HG03571 (cell line): ENCODE results near the gene ZNF436.

Experiments used
- ATAC-seq: cut with Tn5 transposase; IDR thresholded peaks from one replicate; pipeline ENCODE4 v1.9.1; 2021; ENCODE audit not compliant: unreplicated experiment

Gene ZNF436

DNA sequence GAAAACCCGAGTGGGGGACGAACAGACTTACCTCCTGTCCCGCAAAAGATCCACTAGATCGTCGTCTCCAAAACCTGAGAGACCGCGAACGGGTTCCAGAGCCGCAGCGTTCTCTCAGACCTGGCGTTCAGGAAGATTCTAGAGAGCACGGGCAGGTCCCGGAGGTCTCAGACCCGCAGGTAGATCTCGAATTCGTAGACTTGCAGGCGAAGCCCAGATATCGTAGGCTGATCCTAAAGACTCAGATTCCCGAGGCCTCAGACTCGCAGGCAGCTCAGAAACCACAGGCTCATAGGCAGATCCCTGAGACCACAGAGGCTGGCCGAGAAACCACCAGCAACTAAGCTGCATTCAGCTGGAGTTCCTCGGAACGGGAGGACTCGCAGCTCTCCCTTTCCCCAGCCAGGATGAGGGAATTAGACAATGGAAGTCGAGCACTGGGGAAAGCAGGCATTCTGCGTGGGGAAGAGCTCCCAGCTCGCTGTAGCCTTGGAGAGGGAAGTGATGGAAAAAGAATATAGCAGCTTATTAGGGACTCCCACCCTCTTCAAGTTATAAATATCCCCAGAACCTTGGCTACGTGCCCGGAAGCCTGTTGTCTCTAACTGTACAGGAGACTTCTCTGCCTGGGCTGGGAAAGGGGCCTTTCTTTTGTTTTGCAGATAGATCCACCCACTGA, at the start of gene ZNF436:
TSS of gene ZNF436 (minus strand) at position 502 of the 679 bp plus-strand sequence. CDS start 1,831 bp downstream, outside the sequence.
- ATAC-seq = no peak

DNA sequence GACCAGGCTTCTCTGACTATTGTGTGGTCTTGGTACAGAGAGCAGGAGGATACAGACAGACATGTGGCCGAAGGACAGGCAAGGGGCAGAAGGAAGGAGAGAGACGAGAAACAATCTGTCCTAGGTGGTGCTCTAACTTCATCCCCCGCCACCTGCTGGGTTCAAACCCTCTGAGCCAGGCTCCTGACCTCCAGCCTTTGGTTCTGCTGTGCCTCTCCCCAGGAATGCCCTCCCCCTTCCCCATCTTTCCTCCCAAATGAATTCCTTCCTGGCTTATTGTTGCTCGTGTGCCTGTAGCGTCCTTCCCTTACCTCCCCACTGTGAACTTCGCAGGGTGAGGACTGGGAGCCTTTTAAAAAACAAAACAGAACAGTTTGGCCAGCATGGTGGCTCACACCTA, 49.5 kb upstream of the ZNF436 start:
- ATAC-seq = no peak

DNA sequence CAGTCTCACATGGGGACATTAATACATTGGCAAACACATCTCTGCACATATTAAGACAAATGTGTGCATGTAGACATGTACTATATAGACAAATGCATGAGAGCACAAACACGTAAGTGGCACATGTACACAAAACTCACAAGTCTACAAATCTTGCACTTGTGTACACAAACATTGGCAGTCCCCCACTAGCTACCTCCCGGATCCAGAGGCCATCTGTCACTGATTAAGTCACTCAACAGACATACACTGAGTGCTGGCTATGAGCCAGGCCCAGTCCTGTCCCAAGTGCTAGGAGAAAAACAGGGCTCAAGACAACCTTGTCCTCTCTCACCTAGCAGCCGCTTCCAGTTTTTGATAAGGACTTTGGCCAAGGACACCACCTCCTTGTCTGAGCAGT, 47.9 kb upstream of the ZNF436 start:
- ATAC-seq = no peak

DNA sequence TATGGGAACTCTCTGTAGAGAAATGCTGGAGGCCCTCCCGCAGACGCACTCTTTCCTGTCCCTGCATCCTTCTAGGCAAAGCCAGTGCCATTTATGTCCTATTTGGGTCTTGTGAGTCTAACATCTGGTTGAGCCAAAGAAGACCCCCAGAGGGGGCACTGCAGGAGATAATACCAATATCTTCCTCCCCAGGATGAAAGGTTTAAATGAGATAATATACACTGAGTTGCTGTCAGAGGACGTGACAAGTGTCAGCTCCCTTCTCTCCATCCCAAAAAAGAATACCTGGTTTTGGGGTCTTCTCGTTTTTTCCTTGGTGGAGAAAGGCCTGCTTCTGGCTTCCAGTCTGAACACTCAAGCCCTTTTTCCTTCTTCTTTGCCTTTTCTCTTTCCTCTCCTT, 47.3 kb upstream of the ZNF436 start:
- no peak for ATAC-seq

DNA sequence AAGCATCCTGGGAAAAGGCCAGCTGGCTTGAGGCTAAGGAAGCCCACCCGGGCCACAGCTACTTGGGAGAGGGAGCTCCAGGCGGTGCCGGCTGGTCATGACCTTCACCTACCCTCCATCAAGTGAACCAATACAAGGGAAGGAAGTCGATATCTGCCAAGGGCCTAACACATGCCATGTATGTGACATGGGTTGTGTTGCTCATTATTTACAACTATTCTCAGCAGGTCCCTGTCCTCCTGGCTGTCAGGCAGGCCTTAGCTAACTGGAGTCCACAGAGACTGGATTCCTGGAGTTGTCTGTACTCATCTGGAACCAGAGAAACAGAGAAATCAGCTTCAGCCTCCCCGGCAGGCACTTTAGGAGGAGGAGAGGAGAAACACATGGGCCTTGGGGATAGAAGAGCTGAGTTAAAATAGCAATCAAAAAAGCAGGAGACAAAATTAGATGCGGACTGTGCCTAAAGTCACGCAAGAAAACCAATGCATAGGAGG, 39.2 kb upstream of the ZNF436 start:
- no peak for ATAC-seq

DNA sequence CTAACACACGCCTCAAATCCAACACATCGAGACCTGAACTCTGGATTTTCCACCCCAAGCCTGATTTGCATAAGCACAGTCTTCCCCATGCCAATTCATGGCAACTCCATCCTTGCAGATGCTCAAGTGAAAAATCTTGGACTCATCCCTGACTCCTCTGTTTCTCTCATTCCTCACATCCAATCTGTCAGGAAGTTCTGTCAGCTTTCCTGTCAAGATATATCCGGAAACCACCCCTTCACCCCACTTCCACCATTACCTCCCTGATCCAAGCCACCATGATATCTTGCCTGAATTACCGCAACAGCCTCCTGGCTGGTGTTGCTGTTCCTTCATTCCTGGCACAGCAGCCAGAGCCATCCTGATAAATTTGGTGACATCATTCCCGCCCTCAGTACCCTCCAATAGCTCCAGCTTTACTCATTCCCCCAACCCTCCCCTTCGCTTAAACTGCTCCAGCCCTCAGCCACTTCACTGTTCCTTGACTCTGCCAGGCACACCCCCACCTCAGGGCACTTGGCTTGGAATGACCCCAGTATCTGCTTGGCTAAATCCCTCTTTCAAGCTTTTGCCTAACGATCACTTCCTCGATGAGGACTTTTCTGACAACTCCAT, 37.5 kb upstream of the ZNF436 start:
- no peak for ATAC-seq

DNA sequence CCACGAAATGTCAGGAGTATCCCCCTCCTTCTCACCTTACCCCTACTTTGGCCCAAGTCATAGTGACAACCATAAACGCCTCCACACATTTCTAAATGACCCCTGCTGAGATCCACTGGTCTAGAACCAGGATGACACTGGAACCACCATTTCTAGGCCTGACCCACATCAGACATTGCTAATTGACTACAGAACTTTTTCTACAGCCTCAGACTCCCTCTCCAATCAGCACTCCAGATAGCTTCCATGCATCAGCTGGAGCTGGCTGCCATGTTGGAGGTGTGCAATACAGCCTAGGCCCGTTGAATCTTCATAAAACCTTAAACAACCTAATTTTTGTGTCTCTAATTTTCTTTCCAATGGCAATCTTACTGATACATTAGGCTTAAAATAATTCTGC, 36.3 kb upstream of the ZNF436 start:
- no peak for ATAC-seq

DNA sequence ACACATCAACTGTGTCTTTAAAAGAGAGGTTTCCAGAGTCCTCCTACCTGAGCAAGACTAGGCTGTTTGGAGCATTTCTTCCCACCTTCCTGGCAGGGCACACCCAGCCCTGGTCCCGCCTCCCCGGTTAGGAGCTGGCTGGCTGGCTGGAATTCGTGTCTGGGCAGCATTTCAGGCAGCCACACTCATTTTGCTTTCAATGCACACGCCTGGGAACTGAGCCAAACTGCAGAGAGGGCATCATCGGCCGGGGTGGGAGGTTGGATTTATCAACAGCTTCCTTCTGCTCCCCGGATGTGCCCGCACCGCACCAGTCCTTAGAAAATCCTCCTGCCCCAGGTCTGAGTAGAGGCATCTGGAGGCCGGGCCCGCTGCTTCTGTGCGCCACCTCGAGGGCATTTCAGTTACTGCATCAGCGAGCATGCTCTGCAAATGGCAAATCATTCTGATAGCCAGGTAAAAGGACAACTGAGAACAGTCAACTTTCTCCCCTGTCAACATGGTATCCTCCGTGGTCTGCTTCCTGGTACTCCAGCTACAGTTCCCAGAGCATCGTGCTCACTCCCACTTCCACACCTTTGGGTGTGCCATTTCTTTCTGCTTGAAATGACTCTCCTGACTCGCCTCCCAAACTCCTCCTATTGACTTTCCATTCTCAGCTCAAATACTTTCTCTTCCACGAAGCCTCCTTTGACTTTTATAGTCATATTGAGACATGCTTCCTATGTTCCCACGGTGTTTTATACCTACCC, 34.3 kb upstream of the ZNF436 start:
- ATAC-seq = no peak

DNA sequence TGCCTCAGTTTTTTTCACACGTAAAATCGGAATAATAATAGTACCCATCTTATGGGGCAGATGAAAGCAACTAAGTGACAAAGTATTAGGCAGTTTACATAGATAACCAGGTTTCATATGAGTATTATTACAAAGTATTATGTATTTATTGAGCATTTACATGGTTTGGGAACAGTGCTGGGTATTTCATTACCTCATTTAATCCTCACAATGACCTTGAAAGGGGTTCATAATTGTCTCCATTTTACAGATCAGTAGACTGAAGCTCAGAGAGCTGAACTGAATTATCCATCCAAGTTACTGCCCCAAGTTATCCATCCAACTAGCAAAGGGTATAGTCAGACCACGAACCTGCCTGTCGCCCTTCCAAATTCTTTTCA, 33.7 kb upstream of the ZNF436 start:
- ATAC-seq = no peak

DNA sequence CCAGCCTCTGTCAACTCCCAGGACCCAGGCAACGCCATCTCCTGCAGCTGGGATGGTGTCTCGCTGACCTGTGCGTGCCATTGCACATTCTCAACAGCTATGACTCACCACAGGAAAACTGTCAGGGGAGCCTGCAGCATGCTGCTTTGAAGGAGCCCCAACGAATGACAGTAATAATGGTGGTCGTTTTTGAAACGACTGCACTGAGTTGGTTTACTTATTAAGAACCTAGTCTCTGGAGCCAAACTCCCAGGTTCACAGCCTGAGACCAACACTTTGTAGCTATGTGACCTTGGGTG, 33.4 kb upstream of the ZNF436 start:
- no peak for ATAC-seq

DNA sequence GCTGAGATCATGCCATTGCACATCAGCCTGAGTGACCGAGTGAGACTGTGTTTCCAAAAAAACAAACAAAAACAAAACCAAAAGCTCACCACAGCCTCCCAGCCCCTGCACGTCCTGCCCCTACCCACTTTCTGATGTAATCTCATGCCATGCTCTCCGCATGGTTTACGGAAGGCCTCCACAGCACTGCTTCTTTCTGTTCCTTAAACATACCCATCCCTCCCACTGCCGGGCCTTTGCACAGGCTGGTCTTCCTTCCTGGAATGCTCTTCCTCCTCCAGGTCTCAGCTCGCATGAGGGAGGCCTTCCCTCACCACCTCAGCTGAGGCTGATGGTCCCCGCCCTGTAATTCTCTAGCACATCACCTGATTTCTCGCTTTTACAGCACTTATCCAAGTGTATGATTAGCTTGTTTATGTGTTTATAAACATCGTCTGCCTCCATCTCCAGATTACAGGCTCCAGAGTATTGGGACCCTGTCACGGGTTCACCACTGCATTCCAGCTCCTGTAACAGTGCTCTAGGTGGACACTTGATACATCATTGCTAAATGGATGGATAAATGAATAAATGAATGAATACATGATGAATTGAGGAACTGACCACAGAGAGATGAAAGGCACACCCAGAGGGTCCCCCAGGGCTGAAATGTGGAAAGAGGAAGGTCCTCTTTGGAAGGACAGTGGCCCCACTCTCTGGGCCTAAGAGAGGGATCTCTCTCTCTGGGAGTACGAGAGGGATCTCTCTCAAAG, 32.8 kb upstream of the ZNF436 start:
- ATAC-seq = no peak

DNA sequence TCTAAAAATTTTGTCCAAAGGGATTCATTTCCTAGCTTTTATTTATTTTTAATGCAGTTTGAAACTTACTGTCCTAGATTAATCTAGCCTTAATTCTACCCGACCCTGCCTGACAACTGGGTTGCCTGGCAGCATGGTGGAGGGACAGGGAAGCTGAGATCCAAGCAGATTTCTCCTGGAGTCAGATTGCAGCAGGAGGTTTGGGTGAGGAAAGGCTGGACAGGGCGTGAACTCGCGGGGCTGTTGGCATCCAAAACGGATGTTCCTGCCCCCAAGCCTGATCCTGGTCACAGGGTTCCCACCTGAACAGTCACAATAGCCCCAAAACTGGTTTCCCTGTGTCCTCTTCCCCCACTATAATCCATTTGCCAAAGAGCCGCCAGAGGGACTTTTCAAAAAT, 31.7 kb upstream of the ZNF436 start:
- no peak for ATAC-seq

DNA sequence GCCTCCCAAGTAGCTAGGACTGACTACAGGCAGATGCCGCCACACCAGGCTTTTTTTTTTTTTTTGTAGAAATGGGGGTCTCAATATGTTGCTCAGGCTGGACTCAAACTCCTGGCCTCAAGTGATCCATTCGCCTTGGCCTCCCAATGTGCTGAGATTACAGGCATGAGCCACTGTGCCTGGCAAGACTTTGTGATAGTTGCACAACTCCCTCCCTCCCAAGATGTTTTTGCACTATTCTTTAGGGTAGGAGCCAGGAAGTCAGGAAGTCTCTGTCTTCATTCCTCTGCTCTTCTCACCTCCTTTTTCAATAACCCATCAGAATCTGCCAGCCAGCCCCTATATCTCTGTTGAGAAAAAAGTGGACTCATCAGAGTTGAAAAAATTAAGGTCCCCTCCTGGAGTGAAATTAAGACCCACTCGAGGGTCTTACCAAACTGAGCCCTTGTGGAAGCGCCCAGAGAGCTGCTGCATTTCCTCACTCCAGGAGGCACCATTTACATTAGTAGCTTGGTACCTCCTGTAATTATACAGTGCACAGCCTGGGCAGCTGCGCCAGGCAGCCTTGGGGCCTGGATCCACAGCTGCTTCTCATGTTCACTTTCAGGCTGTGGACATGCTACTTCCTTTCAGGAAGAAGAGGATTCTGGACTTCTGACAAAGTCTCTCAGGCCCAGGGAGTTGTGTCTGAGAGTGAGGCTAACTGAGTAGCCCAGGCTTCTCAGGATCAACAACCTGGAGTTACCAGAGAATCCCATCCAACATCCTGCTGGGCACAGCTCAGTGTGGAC, 30.9 kb upstream of the ZNF436 start:
- no peak for ATAC-seq

DNA sequence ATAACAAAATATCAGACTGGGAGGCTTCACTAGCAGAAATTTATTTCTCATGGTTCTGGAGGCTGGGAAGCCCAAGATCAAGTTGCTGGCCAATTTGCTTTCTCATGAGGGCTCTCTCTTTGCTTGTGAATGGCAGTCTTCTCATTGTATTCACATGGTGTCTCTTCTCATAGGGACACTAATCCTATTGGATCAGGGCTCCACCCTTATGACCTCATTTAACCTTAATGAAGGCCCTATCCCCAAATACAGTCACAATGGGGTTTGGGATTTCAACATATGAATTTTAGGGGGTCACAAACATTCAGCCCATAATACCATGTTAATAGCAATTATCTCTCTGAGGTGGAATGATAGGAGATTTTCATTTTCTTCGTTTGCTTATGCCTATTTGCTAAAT, 29.6 kb upstream of the ZNF436 start:
- ATAC-seq = no peak

DNA sequence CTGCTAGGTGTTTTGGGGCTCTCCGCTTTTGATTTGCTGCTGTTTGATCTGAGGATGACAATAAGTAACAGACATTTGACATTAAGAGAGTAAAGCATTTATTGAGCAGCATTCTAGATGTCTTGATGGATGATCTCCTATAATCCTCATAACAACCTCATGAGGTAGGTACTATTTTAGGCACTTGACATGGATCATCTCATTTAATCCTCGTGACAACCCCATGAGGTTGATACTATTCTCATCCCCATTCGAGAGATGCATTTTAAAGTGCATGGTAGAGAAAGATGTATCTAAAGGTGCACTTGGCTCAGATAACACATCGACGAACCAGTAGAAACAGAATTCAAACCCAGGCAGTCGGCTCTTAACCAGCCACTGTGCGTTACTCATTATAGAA, 28.3 kb upstream of the ZNF436 start:
- no peak for ATAC-seq

DNA sequence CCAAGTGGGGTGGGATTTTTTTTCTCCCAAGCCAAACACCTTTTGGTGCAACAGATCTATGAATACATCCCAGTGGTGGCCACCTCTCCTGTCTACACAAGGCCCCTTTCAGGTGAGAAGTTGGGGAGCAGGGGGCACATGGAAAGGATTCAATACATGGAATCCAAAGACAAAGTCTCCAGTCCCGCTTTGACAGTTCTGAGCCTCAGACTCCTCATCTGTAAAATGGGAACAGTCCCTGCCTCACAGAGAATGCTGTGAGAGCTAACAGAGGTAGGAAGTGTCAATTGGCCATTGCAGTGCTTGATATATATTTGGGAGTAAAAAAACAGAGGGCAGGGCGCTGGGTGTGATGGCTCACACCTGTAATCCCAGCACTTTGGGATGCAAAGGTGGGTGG, 26.7 kb upstream of the ZNF436 start:
- no peak for ATAC-seq

DNA sequence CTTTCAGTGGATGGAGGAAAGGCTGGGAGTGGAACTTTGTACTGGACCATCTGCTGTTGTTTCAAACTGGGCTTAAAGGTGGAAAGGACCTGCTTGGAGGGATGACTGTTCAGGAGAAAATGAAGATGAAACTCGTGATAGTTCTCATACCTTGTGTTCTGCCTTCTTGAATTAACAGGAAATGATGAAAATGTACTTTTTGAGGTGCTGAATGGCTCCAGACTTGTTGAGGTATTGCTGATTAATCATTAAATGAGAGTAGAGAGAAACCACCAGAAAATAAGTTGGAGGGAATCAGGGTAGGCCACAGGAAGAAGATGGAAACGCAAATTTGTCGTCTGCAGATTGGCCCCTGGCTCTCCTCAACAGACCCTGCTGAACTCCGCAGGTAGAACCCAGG, 26.2 kb upstream of the ZNF436 start:
- ATAC-seq = no peak

DNA sequence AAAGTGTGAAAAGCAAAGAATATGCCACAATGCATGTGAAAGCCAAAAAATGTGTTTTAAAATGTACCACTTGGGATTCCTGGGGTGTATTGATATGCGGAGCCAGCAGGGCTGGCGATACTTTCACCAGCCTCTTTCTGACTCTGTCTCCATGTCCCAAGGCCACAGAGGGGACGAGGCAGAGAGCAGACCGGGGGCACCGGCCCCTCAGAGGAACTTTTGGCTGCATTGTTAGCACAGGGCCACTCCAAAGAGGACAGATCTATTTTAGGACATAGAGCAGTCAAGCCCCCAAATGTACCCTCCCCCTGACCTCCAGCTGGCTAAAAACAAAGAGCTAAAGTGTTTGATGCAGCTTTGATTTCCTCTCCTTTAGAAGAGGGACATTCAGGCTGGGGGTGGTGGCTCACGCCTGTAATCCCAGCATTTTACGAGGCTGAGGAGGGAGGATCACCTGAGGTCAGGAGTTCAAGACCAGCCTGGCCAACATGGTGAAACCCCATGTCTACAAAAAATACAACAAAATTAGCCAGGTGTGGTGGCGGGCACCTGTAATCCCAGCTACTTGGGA, 25.6 kb upstream of the ZNF436 start:
- no peak for ATAC-seq

DNA sequence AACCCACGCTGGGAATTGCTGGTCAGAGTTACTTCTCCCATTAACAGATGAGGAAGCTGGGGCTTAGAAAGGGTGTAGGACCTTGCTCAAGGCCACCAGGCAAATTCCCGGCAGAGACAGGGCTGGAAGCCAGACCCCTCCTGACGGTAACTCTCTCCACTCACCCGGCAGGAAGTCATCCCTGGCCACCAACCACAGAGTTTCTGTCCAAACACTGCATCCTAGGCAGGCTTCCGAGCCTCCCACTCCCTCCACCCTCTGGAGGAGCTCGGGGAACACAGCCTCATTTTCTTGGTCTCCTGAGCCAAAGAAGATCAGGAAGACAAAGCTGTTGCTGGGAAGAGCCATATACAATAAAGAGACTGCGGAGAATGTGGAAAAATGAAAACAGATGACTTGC, 25.0 kb upstream of the ZNF436 start:
- ATAC-seq = no peak

DNA sequence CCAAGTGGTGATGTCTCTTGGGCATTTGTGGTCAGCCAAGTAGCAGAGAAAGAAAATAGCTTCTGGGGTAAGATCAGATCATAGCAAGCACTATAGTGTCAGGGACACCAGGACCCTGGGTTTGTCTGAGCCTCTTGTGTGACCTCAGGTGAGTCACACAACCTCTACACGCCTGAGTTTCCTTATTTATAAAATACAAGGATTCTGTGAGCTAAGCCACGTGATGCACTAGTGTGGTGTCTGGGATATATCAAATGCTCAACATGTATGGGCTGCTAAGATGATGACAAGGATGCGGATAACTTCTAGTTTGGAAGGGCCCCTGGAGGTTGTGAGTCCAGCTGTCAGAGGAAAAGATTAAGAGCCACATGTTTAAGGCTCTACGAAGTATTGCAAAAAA, 24.5 kb upstream of the ZNF436 start:
- ATAC-seq = no peak

DNA sequence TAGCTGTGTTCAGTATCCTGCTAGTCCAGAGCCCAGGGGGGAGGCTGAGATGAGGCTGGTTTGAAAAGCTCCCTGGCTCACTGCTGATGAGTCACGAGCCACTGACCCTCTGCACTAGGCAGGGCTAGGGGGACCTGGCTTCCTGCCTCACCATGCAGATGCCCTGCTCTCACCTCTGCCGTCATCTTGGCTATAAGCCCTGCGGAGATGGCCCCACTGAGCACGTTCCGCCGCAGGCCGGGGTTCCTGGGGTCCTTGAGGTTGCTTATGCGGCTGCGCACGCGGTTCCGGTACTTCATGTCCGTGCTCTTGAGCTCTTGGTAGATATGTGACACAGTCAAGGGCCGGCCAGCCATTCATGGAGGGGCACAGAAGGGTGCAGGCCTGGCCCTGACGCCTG, 24.1 kb upstream of the ZNF436 start:
- ATAC-seq = no peak
